Testis (tissue), 2 donors: ENCODE results near the gene SFXN2.

Experiments
- POLR2A ChIP-seq: fragments of 450-650 bp; IDR thresholded peaks from one replicate; pipeline ENCODE4 v1.6.1; 2017; ENCODE audit warnings: antibody characterized with exemption, mild to moderate bottlenecking, moderate library complexity
- TF ChIP-seq, protein P1 (sequence below), 3 experiments: fragments of 450-650 bp in 2 of 3; fragments of 200-600 bp in 1 of 3; sonication (generic) in 1 of 3; IDR thresholded peaks; one replicate each; pipeline ENCODE4 v1.5.1; 2016 to 2019; ENCODE audit warnings: antibody characterized with exemption in 3 of 3, mild to moderate bottlenecking in 2 of 3, moderate library complexity in 1 of 3

DNA sequence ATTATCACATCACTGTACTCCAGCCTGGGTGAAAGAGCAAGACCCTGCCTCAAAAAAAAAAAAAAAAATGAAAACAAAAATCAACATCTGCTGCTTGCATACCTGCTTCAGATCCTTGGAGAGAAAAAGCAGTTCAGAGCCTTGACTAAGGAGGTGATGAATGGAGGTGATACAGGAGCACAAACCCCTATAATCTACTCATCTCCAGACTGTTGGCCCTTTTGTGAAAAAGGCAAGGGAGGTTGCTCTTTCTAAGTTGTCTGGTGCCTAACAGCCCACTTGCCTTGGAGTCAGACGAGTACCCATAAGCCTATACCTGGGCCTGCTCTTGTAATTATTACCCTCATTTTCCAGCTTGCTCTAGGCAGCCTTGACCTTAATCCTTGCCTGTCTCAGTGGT is 1.4 kb downstream of the SFXN2 start:
- no peak for TF ChIP-seq POLR2A
- TF ChIP-seq, protein P1, sequence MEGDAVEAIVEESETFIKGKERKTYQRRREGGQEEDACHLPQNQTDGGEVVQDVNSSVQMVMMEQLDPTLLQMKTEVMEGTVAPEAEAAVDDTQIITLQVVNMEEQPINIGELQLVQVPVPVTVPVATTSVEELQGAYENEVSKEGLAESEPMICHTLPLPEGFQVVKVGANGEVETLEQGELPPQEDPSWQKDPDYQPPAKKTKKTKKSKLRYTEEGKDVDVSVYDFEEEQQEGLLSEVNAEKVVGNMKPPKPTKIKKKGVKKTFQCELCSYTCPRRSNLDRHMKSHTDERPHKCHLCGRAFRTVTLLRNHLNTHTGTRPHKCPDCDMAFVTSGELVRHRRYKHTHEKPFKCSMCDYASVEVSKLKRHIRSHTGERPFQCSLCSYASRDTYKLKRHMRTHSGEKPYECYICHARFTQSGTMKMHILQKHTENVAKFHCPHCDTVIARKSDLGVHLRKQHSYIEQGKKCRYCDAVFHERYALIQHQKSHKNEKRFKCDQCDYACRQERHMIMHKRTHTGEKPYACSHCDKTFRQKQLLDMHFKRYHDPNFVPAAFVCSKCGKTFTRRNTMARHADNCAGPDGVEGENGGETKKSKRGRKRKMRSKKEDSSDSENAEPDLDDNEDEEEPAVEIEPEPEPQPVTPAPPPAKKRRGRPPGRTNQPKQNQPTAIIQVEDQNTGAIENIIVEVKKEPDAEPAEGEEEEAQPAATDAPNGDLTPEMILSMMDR (IDR thresholded peaks at IDR 0.05): no peak
